GM04503 (cell line): ENCODE results near the gene HEBP2.
"Not testable (repeated sequence)": the region's sequence is repeated elsewhere in the genome, so short reads cannot be mapped to it uniquely, and the experiment has no call there.

Experiments
- DNase-seq: peaks from one replicate; pipeline ENCODE4 v3.0.0-alpha.2; 2012; ENCODE audit warnings: low read depth

The HEBP2 gene

GRCh38 chr6:138424004-138424904, 20.2 kb downstream of the HEBP2 start:
- DNase-seq, result no peak

GRCh38 chr6:138425256-138425655, 21.2 kb downstream of the HEBP2 start:
- DNase-seq, result not testable (repeated sequence)

GRCh38 chr6:138426500-138427123, 22.6 kb downstream of the HEBP2 start:
- DNase-seq, result no peak

GRCh38 chr6:138427701-138428100, 23.7 kb downstream of the HEBP2 start:
- DNase-seq, result no peak

GRCh38 chr6:138428944-138429598, 25.0 kb downstream of the HEBP2 start:
- no peak for DNase-seq

DNA sequence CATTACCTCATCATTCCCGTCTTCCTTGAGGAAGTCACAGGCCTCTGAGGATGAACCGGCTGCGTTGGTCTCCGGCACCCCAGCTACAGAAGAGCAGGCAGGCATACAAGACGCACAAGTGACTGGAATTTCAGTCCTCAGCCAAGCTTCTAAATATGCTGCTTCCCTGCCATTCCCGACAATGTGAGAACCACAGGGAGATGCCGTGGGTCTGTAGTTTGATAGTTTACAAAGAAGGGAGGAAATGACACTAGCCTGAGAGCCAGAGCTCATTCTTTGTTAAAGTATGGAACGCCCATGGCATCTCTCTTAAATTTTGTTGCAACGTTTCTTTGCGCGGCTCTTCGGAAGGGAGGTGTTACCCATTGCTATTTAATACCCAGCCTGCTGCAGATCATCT, 25.7 kb downstream of the HEBP2 start:
- no peak for DNase-seq

- DNase-seq, result no peak
These were observed 26.5 kb downstream of the HEBP2 start for GRCh38 chr6:138430361-138431145.

DNA sequence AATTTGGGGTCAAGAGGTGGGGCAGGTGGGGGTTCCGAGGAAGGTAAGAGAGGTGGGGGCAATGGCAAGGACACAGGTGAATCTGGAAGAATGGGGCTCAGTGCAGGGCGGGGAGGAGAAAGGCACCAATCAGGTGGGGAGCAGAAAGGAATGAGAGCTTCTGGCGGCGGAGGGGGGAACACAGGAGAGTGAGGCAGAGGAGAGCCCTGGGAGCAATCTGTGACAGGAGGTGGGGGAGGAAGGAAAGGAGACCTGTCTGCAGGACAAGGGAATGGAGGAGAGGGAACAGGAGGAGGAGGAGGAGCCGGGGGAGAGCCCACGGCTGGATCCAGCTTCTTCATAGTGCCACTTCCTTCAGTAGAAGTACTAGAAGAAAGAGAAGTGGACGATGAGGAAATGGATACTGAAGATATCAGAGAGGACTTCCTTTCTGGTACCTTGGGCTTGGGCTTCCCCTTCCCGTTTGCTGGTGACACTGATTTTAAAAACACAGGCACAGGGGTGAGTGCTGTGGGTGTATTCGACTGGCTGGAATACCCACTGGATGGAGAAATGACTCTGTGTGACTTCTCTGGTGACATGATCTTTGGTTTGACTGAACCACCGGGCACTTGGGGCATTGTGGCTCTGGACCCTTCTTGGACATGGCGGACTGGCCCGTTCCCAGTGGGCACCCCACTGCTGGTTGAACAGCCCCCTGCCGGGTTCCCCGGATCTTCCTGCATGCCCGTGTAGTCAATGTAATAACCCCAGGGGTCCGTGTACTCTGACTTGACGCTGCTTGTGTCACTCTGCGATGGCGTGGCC, 27.4 kb downstream of the HEBP2 start:
- DNase-seq, result no peak

- DNase-seq, result no peak
These were observed 28.0 kb downstream of the HEBP2 start for GRCh38 chr6:138432063-138432356.

GRCh38 chr6:138434096-138434495, 30.1 kb downstream of the HEBP2 start:
- DNase-seq, result no peak

- no peak for DNase-seq
These were observed 30.9 kb downstream of the HEBP2 start for GRCh38 chr6:138434925-138435324.

DNA sequence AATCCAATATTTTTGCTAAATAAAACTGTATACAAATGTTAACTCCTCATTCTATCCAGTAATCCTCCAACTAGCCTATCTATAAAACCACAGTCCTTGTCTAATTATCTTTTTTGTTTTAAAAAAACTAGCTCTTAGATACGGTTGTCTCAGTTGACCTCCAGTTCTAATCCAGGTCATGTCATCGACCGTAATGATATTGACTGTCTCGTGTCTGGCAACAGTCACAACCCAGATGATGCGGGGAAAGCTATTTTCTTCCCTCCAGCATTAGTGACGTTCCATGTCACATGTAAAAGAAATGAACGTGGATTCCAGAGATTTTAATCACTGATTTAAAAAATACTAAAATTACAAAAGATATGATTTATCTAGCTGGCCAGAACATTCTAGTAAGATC, 35.5 kb downstream of the HEBP2 start:
- no peak for DNase-seq

- no peak for DNase-seq
These were observed 36.3 kb downstream of the HEBP2 start for GRCh38 chr6:138440296-138440695.

DNA sequence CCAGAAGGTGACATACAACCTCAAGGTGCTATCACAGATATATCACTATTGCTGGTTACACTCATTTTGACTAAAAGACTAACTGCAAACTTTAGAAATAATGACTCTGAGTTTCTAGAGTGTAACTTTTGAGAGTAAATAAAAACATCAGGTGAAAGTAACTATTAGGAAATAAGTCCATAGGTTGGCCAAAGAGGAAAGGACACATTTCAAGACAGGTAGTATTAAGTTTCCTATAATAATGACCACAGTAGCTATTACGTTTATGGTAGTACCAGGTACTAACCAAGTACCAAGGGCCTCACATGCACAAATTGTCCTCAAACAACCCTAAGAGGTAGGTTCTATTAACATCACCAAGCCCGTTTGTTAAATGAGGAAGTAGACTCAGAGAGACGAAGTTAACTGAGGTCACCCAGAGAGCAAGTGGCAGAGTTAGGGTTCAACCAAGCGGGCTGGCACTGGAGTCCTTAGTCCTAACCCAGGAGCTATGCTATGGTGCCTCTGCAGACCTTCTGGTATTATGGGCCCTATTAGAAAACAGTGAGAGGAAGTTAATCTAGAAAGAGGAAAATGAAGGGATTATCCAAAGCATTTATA, 36.8 kb downstream of the HEBP2 start:
- no peak for DNase-seq

- DNase-seq, result no peak
These were observed 37.9 kb downstream of the HEBP2 start for GRCh38 chr6:138441965-138442364.

- DNase-seq, result no peak
These were observed 38.6 kb downstream of the HEBP2 start for GRCh38 chr6:138442663-138443062.

GRCh38 chr6:138443979-138444378, 40.0 kb downstream of the HEBP2 start:
- DNase-seq, result no peak

GRCh38 chr6:138446821-138447220, 42.8 kb downstream of the HEBP2 start:
- no peak for DNase-seq

GRCh38 chr6:138450445-138450844, 46.4 kb downstream of the HEBP2 start:
- no peak for DNase-seq

GRCh38 chr6:138451043-138451442, 47.0 kb downstream of the HEBP2 start:
- DNase-seq, result no peak
